PFSK-1 (cell line): ENCODE data around the gene ILF3.

Experiments used
- FOXP2 ChIP-seq: optimal IDR thresholded peaks from 2 replicates; pipeline ENCODE3; 2011; ENCODE audit warnings: borderline replicate concordance, control low read depth, inconsistent platforms; ENCODE audit not compliant: insufficient read depth; ENCODE audit errors: extremely low read length, extremely low read depth
- POLR2AphosphoS5 ChIP-seq: IDR thresholded peaks from 2 replicates; pipeline ENCODE4 v1.6.1; 2012; ENCODE audit warnings: low read depth, mild to moderate bottlenecking, control low read depth, low read length, moderate library complexity
- SIN3A ChIP-seq: IDR thresholded peaks from 2 replicates; pipeline ENCODE4 v1.6.1; 2012; ENCODE audit warnings: mild to moderate bottlenecking, low read length, moderate library complexity, borderline replicate concordance; ENCODE audit not compliant: insufficient read depth
- TAF1 ChIP-seq: IDR thresholded peaks from 2 replicates; pipeline ENCODE4 v1.6.1; 2012; ENCODE audit warnings: low read length, control low read depth, borderline replicate concordance; ENCODE audit not compliant: insufficient read depth
- TF ChIP-seq, protein P1 (sequence below), 2 experiments: IDR thresholded peaks; 2 replicates each; pipeline versions ENCODE4 v1.6.1 to v1.8.0; 2011 to 2012; ENCODE audit warnings: low read depth in 2 of 2, low read length in 2 of 2, control low read depth in 1 of 2, inconsistent platforms in 1 of 2, mild to moderate bottlenecking in 1 of 2, moderate library complexity in 1 of 2; ENCODE audit not compliant: insufficient read depth in 1 of 2

ILF3 gene

DNA sequence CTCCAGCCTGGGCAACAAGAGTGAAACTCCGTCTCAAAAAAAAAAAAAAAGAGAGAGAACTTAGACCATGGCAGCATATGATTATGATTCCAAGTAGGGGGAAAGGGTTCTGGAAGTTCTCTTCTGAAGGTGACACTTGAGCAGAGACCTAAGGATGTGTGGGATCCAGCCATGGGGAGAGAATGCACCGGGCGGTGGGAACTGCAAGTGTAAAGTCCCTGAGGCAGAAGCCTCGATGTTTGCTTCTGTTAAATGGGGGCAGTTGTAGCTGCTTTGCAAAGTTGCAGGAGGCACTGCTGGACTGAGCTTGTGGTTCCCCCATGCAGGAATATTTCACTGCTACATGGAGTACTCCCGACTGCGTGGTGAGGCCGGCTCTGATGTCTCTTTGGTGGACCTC lies 19.7 kb upstream of the ILF3 start:
- TF ChIP-seq SIN3A (no peak), TAF1 (no peak), FOXP2 (no peak), POLR2AphosphoS5 (no peak)

DNA sequence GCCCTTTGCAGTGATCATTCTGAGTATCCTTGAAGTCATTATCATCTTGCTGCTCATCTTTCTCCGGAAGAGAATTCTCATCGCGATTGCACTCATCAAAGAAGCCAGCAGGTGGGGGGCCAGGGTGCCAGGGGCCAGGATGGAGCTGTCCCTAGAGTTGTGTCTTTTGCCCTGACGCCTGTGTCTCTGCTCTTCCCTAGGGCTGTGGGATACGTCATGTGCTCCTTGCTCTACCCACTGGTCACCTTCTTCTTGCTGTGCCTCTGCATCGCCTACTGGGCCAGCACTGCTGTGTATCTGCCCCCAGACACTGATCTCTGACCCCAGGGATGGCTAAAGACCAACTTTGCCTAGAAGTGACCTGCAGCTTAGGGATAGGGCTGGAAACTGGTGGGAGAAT lies 19.2 kb upstream of the ILF3 start:
- no peak for TF ChIP-seq FOXP2
- no peak for TF ChIP-seq SIN3A
- TF ChIP-seq, protein P1, sequence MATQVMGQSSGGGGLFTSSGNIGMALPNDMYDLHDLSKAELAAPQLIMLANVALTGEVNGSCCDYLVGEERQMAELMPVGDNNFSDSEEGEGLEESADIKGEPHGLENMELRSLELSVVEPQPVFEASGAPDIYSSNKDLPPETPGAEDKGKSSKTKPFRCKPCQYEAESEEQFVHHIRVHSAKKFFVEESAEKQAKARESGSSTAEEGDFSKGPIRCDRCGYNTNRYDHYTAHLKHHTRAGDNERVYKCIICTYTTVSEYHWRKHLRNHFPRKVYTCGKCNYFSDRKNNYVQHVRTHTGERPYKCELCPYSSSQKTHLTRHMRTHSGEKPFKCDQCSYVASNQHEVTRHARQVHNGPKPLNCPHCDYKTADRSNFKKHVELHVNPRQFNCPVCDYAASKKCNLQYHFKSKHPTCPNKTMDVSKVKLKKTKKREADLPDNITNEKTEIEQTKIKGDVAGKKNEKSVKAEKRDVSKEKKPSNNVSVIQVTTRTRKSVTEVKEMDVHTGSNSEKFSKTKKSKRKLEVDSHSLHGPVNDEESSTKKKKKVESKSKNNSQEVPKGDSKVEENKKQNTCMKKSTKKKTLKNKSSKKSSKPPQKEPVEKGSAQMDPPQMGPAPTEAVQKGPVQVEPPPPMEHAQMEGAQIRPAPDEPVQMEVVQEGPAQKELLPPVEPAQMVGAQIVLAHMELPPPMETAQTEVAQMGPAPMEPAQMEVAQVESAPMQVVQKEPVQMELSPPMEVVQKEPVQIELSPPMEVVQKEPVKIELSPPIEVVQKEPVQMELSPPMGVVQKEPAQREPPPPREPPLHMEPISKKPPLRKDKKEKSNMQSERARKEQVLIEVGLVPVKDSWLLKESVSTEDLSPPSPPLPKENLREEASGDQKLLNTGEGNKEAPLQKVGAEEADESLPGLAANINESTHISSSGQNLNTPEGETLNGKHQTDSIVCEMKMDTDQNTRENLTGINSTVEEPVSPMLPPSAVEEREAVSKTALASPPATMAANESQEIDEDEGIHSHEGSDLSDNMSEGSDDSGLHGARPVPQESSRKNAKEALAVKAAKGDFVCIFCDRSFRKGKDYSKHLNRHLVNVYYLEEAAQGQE (IDR thresholded peaks at IDR 0.05; ENCODE audit: insufficient read depth in 1 of 2, low read depth in 2 of 2, low read length in 2 of 2) = no peak
- TF ChIP-seq POLR2AphosphoS5 = no peak
- no peak for TF ChIP-seq TAF1

DNA sequence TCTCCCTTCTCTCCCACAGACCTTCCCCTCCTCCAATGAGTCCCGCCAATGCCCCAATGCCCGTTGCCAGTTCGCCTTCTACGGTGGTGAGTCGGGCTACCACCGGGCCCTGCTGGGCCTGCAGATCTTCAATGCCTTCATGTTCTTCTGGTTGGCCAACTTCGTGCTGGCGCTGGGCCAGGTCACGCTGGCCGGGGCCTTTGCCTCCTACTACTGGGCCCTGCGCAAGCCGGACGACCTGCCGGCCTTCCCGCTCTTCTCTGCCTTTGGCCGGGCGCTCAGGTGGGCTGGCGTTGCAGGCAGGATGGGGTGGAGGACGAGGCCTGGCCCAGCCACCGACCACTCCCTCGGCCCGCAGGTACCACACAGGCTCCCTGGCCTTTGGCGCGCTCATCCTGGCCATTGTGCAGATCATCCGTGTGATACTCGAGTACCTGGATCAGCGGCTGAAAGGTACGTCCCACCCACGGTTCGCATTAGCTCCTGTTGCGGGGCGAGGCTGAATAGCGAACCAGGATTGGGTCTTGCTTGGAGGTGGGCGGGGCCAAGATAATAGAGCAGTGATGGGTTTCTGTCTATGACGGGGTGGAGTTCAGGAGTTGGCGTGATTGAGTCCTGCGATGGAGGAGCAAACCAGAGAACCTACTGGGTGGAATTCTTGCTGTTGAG lies 17.7 kb upstream of the ILF3 start:
- no peak for TF ChIP-seq SIN3A
- no peak for TF ChIP-seq POLR2AphosphoS5
- TF ChIP-seq, protein P1 (IDR thresholded peaks at IDR 0.05; ENCODE audit: insufficient read depth in 1 of 2, low read depth in 2 of 2, low read length in 2 of 2) = no peak
- no peak for TF ChIP-seq FOXP2
- no peak for TF ChIP-seq TAF1

DNA sequence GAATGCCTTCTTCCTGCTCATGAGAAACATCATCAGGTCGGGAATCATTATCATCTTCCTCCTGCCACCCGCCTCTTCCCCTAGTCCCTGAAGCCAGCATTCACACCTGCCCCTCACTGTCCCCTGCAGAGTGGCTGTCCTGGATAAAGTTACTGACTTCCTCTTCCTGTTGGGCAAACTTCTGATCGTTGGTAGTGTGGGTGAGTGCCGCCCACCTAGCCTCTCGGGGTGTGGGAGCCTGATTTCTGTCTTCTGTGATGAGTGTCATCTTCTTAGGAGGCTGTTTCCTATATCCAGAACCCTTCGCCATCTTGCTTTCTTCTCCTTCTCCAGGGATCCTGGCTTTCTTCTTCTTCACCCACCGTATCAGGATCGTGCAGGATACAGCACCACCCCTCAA lies 16.3 kb upstream of the ILF3 start:
- no peak for TF ChIP-seq POLR2AphosphoS5
- no peak for TF ChIP-seq SIN3A

DNA sequence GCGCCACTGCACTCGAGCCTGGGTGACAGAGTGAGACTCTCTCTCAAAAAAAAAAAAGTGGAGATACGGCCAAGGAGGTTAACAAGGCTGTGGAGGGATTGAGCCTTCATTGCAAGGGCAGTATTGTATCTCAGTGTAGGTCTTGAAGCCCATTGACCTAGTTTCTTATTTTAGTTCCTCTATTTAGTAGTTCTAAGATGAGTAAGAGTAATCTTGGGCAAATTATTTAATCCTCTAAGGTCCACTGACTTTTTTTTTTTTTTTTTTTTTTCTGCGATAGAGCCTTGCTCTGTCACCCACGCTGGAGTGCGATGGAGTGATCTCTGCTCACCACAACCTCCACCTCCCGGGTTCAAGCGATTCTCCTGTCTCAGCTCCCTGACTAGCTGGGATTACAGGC lies 14.3 kb upstream of the ILF3 start:
- TF ChIP-seq SIN3A (no peak), TAF1 (no peak), FOXP2 (no peak), POLR2AphosphoS5 (no peak)
- TF ChIP-seq, protein P1 (IDR thresholded peaks at IDR 0.05; ENCODE audit: insufficient read depth in 1 of 2, low read depth in 2 of 2, low read length in 2 of 2) = no peak

DNA sequence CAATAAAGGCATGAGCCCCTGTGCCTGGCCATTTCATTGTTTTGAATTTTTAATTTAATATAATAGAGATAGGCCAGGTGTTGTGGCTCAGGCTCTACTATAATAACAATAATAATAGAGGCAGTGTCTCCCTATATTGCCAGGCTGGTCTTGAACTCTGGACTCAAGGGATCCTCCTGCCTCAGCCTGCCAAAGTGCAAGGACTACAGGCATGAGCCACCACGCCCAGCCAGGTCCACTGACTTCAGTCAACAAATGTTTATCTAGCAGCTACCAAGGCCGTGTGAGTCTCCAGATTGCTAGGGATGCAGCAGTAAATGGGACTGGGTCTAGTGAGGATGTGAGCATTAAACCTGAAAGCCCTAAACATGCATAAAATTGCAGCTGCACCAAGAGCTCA lies 13.8 kb upstream of the ILF3 start:
- TF ChIP-seq SIN3A = no peak
- TF ChIP-seq TAF1 = no peak
- no peak for TF ChIP-seq POLR2AphosphoS5
- no peak for TF ChIP-seq FOXP2
- TF ChIP-seq, protein P1 (IDR thresholded peaks at IDR 0.05; ENCODE audit: insufficient read depth in 1 of 2, low read depth in 2 of 2, low read length in 2 of 2) = no peak
